ENCODE results near the gene ARAF.

DNA sequence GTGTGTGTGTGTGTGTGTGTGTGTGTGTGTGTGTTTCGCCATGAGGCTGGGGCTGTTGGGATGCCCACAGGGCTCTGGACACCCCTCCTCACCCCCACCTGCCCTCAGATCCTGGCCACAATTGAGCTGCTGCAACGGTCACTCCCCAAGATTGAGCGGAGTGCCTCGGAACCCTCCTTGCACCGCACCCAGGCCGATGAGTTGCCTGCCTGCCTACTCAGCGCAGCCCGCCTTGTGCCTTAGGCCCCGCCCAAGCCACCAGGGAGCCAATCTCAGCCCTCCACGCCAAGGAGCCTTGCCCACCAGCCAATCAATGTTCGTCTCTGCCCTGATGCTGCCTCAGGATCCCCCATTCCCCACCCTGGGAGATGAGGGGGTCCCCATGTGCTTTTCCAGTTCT lies 10.2 kb downstream of the ARAF start:
- TF ChIP-seq POLR2AphosphoS5 (IDR thresholded peaks at IDR 0.05; ENCODE audit: low read depth, low read length) (no peak), TAF1 (IDR thresholded peaks at IDR 0.05; ENCODE audit: borderline replicate concordance, insufficient read depth, low read length) (no peak), FOXP2 (optimal IDR thresholded peaks at IDR 0.05; ENCODE audit: borderline replicate concordance, extremely low read depth, extremely low read length, insufficient read depth) (no peak)
- TF ChIP-seq, protein P1, sequence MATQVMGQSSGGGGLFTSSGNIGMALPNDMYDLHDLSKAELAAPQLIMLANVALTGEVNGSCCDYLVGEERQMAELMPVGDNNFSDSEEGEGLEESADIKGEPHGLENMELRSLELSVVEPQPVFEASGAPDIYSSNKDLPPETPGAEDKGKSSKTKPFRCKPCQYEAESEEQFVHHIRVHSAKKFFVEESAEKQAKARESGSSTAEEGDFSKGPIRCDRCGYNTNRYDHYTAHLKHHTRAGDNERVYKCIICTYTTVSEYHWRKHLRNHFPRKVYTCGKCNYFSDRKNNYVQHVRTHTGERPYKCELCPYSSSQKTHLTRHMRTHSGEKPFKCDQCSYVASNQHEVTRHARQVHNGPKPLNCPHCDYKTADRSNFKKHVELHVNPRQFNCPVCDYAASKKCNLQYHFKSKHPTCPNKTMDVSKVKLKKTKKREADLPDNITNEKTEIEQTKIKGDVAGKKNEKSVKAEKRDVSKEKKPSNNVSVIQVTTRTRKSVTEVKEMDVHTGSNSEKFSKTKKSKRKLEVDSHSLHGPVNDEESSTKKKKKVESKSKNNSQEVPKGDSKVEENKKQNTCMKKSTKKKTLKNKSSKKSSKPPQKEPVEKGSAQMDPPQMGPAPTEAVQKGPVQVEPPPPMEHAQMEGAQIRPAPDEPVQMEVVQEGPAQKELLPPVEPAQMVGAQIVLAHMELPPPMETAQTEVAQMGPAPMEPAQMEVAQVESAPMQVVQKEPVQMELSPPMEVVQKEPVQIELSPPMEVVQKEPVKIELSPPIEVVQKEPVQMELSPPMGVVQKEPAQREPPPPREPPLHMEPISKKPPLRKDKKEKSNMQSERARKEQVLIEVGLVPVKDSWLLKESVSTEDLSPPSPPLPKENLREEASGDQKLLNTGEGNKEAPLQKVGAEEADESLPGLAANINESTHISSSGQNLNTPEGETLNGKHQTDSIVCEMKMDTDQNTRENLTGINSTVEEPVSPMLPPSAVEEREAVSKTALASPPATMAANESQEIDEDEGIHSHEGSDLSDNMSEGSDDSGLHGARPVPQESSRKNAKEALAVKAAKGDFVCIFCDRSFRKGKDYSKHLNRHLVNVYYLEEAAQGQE (IDR thresholded peaks at IDR 0.05; ENCODE audit: insufficient read depth in 1 of 2, low read depth in 2 of 2, low read length in 2 of 2): no peak
